GM12891 (cell line): ENCODE results near the gene XIAP.

ENCODE experiments used
- PAX5 ChIP-seq: IDR thresholded peaks from 2 replicates; pipeline ENCODE4 v1.6.1; 2011; ENCODE audit warnings: low read length, moderate library complexity, mild to moderate bottlenecking; ENCODE audit not compliant: insufficient read depth, severe bottlenecking
- POLR2A ChIP-seq: IDR thresholded peaks from 2 replicates; pipeline ENCODE4 v1.6.1; 2011; ENCODE audit warnings: low read depth, low read length, control low read depth
- POLR2AphosphoS5 ChIP-seq: IDR thresholded peaks from 2 replicates; pipeline ENCODE4 v1.6.1; 2011; ENCODE audit warnings: low read depth, low read length, control low read depth
- POU2F2 ChIP-seq: IDR thresholded peaks from 2 replicates; pipeline ENCODE4 v1.6.1; 2011; ENCODE audit warnings: low read depth, mild to moderate bottlenecking, control low read depth, low read length, moderate library complexity
- SPI1 ChIP-seq: IDR thresholded peaks from 2 replicates; pipeline ENCODE4 v1.6.1; 2011; ENCODE audit warnings: low read depth, low read length, control low read depth
- TAF1 ChIP-seq: IDR thresholded peaks from 2 replicates; pipeline ENCODE4 v1.6.1; 2011; ENCODE audit warnings: low read depth, low read length, control low read depth

- TF ChIP-seq POLR2A: no peak
- no peak for TF ChIP-seq POLR2AphosphoS5
- TF ChIP-seq PAX5: no peak
- TF ChIP-seq TAF1: no peak
- no peak for TF ChIP-seq POU2F2
- TF ChIP-seq SPI1: no peak
Measured at GRCh38 chrX:123854329-123854728, 5.5 kb upstream of the XIAP start.
